GM18870 (cell line): Measurements from ENCODE around the gene SLC24A3.

Experiments
- ATAC-seq: cut with Tn5 transposase; IDR thresholded peaks from one replicate; pipeline ENCODE4 v1.9.1; 2021; ENCODE audit warnings: moderate library complexity; ENCODE audit not compliant: unreplicated experiment

The SLC24A3 gene

DNA sequence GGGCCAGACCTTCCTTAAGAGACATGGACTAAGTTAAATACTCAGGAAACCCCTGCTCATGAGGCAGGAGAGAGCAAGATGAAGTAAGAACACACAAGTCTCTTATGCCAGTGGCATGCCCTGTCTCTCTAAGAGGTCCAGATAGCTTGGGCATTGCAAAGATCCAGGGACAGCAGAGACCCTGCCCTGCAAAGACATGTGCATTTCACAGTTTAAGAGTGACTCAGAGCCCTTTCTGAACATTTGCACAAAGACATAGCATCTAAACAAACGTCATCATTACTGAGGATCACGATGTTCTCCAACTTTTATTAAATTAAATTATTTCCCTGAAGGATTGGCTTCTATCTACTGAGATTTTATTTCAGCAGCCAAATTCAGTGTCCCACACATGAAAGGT is 315.1 kb downstream of the SLC24A3 start:
- no peak for ATAC-seq

DNA sequence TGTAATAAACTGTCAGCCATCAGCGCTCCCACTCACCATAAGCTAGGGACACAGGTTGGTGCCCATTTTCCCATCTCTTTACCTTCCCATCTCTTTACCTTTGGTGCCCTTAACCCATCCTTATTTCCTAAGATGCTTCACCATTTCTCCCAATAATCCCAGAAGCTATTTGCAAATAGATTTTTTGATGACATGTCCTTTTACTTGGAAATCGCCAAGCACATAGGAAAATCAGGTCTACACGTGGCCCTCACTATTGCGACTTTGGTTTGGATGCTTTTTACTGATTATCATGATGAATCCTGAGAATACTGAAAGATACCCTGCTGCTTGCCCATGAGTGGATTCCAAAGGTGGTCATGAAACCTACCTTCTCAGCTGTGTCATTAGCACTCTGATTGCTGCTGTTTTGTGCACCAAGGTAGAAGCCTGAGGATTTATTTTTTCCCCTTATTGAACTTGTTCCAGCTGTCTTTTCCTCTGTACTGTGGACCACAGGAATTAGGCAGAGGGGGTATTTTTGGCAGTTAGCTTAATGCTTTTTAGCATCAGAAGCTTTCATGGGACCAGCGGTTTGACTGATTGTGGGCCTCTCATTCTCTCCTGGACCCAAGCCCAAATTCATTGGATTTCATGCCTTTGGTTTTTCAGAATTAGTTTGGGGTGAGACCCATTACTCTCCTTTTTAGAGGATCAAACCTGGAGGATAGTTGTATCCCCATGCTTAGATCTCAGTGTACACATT is 316.0 kb downstream of the SLC24A3 start:
- no peak for ATAC-seq

DNA sequence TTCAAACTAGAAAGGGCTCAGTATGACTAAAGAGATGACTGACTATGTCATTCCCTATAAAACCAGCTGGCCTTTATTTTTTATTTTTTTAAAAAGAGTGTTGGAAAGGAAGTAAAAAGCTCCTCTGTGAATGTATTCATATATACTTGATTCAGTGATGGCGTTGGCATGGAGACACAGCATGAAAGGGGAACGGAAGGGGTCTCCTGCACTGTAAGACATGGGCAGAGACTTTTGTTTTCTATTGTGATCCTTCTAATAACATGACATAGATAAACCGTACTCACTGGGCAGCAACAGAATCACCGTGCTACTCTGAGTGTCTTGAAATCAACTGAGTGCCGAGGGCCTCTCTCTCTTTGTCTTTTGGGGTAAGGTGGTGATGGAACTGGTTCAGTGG is 317.6 kb downstream of the SLC24A3 start:
- ATAC-seq, result no peak

DNA sequence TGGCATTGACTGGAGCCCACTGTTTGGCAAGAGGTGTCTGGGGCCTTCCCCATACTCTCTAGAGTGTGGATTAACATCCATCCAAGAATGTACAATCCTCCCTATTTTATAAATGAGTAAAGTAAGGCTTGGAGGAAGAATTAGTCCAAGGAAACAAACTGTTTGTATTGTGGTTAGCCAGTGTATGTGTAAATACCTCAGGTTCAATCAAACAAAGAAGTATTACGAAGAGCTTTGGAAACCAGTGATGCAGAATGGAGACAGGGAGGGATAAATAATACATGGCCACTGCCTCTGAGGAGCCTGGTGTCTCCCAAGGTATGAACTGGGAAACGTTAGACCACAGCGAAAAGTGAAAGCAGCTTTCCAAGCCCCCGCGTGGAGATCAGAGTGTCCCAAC is 319.0 kb downstream of the SLC24A3 start:
- ATAC-seq, result no peak

DNA sequence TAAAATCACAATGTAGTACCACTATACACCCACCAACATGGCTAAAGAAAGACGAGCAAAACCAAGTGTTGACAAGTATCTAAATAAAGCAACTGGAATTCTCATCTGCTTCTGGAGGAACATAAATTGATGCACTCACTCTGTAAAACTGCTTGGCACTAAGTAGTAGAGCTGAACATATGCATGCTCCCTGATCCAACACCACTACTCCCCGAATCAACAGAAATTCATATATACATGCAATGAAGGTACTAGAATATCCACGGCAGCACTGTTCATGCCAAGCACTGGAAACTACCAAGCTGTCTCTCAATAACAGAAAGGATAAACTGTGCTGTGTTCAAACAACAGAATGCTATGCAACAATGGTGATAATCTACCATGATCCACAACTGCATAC is 326.1 kb downstream of the SLC24A3 start:
- ATAC-seq, result no peak

DNA sequence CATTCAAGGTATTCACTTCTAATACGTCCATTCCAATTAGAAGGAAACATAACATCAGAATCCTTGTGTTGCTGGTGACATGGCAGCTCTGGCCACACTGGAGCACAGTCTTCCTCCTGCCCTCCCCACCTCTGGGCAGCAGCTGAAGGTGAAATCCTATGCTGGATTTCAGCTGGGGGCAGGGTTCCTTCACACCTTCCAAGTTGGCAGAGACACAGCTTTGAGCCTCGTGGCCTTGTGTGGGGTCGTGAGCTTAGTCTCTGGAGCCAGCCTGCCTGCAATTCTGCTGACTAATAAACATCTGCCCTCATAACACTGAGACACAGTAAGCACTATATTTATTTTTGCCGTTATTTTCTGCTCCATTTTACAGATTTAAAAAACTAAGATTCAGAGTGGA is 326.7 kb downstream of the SLC24A3 start:
- ATAC-seq, result no peak

DNA sequence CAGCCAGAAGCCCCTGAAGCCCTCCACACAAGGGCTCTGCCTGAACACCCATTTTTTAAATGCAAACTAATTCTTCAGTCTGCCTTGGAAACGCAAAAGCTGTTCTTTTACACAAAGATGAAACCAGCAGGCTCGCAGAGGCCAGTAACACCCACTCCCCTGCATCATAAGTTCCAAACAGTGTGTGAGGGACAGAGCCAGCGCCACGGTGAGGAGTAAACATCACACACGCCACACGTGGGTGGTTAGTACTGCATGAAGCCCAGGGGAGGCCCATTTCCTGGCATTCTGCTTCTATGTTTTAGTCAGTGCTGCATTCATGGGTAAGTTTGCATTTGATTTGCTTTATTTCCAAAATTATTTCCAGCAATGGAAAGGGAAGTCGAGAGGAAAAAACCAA is 327.9 kb downstream of the SLC24A3 start:
- ATAC-seq, result no peak

DNA sequence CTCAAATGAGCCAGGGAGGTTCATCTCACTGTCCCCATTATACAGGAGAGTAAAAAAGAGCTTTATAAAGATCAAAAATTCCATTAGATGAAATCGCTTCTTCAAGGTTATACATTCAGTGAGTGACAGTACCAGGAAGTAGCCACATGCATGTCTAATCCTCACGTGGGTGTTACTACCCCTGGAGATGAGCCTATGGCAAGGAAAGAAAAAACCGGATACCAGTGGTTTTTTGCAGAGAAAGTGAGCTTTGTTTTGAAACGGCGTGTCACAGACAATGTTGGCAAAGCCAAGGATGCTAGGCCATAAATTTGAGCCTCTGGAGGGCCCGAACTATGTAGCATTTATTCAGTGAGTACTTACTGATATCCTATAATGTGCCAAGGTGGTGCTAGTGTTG is 330.7 kb downstream of the SLC24A3 start:
- ATAC-seq, result no peak

DNA sequence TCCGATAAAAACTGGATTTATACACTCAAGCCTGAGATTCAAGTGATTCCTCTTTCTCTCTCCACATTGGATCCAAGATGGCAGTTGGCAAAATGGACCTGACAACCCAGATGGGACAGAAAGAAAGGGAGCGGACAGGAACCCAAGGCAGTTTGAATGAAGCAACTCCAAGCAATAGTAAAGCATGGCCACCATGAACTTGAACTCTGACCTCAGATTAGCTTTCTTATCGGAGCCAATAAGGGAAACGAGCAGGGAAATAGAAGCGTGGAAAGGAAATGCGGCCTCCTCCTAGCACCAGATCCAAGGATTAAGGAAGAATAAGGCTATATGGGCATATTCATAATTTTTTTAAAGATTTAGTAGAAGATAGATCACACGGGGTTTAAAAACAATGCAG is 332.2 kb downstream of the SLC24A3 start:
- no peak for ATAC-seq

DNA sequence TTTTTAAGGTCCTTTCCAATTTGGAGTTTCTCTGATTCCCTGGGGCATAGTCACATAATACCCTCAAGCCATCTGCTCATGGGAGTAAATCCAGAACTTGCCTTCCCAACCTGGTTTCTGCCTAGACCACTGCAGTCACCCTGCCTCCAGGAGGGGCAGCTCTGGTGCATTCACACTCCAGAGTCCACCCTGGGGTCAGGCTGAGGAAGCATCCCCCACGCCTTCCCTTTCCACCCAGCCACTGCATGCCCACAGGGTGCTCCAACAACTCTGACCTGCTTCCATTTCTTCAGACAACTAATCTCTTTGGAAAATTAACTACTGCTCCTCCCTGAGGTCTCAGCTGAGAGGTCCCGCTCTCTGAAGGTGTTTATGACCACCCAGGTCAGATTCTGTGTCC is 334.2 kb downstream of the SLC24A3 start:
- ATAC-seq, result no peak

DNA sequence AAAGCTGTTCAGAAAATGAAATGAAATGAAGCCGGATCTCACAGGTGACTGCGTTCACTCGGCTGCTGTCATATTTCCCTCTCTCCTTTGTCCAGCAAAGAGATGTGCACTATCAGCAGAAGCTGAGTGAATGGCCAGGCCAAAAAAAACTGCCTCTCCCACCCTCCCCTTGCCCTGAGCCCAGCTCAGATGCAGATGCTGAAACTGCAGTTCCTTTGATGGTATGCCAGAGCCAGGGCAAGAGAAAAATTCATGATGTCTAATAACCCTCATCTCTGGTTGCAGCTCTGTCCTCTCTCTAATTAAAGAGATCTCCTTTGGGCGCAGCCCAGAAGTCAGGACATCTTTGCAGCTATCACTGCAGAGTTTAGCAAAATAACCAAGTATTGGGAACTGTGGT is 335.1 kb downstream of the SLC24A3 start:
- no peak for ATAC-seq

DNA sequence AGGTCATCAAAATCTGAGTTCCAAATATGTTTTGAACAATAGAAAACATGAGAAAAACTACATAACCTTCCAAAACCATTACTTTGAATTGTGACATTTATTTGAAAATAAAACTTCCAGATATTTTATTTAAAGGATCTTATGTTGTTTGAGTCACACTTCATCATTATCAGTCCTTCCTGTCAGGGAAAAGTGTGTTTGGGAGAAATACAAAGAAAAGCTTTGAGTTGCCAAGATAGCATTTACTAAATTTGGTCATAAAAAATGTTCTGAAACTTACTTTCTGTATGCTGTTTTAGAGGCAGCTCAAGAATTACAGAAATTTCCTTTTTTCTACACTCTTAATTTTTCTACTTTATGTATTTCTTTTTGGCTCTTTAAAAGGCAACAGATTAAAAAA is 337.5 kb downstream of the SLC24A3 start:
- ATAC-seq, result no peak

DNA sequence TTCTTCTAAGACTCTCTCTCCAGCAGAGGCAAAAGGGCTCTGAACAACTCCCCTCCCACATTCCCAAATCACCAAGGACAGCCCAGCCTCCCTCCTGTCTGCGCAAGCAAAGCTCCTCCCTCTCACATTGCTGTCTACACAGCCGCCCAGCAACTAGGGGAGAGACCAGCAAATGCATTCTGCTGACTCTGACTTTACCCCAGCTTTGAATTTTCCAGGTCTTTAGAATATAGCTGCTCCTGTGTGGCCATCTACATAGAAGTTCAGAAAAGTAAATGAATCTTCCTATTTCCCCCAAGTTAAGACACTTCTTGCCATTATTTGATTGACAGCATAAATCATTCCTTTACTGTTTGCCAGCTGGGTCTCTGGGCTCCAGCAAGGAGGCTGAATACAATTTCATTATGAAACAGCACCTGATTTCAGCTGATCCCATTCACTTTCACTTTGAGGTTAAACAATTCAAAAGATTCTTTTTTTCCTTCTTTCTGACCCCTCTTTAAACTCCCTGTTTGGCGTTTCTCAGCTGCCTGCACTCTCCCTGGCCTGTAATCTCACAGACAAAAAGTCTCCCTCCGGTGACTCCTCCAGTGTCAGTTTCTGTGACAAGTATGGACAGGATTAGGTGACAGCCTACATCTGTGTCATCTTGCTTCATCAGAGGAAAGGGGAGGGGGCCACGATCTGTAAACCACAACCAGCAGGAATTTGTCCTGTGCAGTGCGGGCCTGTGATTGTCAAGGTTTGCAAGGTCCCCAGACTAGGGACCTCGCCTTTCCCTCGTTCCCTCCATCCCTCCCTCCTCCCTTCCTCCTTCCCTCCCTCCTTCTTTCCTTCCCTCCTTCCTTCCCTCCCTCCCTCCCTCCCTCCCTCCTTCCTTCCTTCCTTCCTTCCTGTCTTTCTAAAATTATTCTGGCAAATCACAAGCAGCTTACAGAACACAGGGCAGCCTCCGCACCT is 340.1 kb downstream of the SLC24A3 start:
- ATAC-seq, result no peak

DNA sequence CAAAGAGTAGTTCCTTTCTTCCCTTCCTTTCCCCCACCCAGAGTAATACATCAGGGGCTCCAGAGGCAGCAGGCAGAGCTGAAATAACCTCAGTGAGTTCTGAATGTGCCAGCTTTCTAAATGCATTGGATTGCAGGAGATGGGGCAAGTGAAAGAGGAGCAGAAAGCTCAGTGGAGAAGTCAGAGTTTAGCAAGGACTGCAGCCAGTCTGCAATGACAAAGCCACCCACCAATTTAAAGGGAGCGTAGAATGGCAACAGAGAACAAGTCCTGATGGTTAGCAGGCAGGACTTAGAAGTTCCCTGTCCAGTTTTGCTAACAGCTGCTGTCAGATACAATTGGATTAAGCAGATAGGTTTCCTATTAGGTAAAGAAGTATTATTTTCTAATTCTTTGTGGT is 342.2 kb downstream of the SLC24A3 start:
- no peak for ATAC-seq

DNA sequence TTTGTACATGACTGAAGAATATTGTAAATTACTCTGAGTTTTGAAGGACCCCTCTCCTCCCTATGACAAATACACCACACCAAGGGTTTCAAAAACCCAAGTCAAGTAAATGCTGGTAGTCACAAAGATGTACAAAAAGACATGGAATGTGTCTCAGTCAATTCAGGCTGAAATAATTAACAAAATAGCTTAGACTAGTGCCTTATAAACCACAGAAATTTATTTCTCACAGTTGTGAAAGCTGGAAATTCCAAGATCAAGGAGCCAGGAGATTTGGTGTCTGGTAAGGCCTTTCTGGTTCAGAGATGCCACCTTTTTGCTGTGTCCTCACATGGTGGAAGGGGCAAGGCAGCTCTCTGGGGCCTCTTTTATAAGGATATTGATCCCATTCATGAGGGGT is 343.3 kb downstream of the SLC24A3 start:
- no peak for ATAC-seq

DNA sequence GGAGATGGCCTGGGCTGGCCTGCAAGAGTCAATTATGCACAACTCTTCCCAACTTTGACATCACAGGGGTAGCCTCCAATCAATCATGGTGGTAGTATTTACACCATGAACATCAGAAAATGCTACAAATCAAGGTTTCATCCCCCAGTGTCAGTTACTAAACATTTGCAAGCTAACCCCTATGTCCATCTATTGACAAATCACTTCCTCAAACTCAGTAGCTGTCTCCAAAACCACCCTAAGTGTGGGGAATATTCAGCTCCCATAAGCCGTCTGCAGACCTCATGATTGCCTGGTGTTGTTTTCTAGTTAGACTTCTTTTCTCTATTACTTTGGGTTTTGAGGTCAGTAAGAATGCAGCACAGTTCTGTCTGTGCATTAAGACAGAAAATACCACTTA is 344.8 kb downstream of the SLC24A3 start:
- no peak for ATAC-seq

DNA sequence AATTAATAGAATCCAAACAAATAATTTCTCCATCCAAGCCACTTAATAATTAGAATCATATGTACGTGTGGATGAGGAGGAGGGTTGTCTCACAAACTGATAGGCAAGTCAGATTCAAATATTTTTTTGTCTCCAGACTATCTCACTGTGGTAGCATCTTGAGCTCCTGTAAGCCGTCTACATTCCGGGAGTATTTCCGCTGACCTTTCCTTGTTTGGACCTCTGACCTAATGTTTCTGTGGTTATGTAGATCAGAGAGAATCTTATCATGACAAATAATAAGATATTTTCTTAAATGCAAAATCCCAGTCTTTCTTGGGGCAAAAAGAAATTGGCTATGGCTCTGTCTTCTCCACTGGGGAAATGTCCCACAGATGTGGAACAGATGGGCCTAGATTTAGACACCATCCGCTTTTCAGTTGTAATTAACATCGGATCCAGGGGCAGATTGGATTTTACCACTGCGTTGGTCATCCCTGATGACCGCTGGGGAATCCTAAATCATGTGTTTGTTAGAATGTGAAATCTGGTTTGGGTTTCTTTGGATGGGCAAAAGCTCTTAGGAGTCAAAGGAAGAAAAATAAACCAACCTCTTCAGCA is 348.5 kb downstream of the SLC24A3 start:
- no peak for ATAC-seq

DNA sequence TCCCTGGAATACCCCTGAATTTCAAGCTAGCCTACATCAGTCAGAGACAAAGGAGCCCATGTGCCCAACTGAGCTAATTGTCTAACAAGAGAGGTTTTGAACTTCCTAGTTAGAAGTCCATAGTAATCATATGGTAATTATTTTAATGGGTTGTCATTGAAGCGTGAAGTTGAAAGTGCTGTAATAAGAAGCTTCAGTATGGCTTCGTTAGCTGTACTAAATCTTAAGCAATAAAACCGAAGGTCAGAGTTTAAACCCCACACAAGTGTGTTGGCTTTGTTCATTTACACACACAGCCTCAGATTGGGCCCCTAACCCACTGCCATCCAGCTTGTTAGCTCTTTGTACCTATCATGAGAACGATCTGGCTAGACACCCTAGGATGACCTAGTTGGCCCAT is 350.0 kb downstream of the SLC24A3 start:
- ATAC-seq, result no peak

DNA sequence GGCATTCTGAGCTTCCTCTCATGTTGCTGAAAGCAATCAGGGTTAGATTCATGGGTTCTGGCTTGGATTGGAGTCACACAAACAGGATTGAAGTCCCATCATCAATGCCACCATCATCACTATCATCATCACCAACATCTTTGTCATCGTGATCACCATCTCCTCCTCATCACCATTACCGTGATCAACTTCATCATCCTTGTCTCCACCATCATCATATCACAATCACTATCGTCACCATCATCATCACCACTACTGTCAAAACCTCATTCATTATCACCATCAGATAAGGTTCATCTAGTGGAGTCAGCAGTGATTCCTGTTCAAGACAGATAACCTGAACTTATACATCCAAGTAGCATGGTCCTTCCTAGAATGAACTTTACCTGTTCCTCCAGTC is 351.8 kb downstream of the SLC24A3 start:
- no peak for ATAC-seq

DNA sequence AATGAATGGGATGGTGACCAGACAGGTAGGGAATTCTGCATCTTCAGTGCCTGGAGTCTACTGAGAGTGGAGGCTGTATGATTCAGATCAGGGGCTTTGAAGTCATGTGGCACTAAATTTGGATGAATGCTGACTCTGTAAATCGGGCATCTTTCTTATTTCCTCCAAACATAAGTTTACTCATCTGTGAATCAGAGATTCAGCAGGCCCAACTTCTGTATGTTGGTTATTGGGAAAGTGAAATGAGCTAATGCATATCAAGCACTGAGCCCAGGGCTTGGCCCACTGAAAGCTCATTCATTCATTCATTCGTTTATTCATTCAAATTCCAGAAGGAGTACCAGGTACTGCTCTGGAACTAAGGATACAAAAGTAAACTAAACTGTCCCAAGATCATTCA is 353.3 kb downstream of the SLC24A3 start:
- ATAC-seq, result no peak

DNA sequence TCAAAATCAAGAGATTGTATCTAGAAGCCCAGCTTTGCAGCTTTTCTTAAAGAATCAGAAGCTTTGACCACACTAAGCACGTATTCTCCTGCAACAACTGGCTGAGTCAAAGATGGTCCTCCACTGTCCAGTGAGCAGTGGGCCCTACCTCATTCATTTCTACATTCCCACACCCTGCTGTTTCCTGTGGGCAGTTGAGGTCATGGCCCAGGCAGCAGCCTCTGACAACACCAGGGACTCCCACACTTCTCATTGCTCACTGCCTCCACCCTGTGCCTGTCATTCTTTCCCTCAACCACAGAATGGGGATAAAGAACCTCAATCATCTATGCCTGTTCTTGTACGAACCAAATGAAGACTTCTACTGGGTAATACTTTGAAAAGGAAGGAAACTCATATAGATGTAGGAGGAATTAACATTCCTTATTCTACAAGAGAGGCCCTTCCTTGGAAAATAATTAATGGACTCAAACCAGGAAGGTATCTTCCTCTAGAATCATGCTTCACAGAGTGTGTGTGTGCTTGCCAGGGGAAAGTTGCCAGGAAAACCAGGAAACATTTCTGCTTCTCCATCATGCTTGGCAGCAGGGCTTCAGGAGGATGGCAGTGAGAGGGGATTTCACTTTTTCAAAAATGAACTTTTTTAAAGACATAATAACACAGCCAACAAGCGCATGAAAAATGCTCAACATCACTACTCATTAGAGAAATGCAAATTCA is 353.9 kb downstream of the SLC24A3 start:
- ATAC-seq, result no peak
